Brain microvascular endothelial cell (primary cell): Measurements from ENCODE around the gene COX20.

Experiments
- DNase-seq: peaks from one replicate; pipeline ENCODE4 v3.0.0-alpha.2; 2020
- H3K27ac ChIP-seq: fragments of 250-450 bp; sonication (Bioruptor Pico); 2 replicates; pipeline ENCODE4 v1.5.1; 2020; ENCODE audit warnings: mild to moderate bottlenecking, moderate library complexity
- H3K27me3 ChIP-seq: fragments of 250-450 bp; sonication (Bioruptor Pico); replicated peaks from 2 replicates; pipeline ENCODE4 v1.5.1; 2020; ENCODE audit warnings: mild to moderate bottlenecking
- H3K36me3 ChIP-seq: fragments of 250-450 bp; sonication (Bioruptor Pico); replicated peaks from 2 replicates; pipeline ENCODE4 v1.5.1; 2020; ENCODE audit warnings: mild to moderate bottlenecking
- H3K4me3 ChIP-seq: 2 replicates; pipeline ENCODE4 v1.5.1; 2011; ENCODE audit warnings: low read depth, mild to moderate bottlenecking, control low read depth, low read length, moderate library complexity
- CTCF ChIP-seq: IDR thresholded peaks from 2 replicates; pipeline ENCODE4 v1.5.1; 2011; ENCODE audit warnings: low read depth, mild to moderate bottlenecking, moderate library complexity, low read length, control low read depth, inconsistent platforms; ENCODE audit errors: missing control alignments
- in situ Hi-C: cut with HindIII; loops from 2 replicates; pipeline ENCODE4 v1.10.0; 2017; ENCODE audit warnings: low sequenced_read_pairs, low pct_ligation_motif_present

The COX20 gene

GRCh38 chr1:244837597-244838258 lies 2.3 kb downstream of the COX20 start:
- in situ Hi-C loops = no loop called here
- Histone ChIP-seq H3K36me3 (peaks cover 9% of the 10 kb centered on the region), H3K27ac (no peak overlapping the region), H3K4me3 (no peak overlapping the region), H3K27me3 (no peaks in the 10 kb centered on the region)
- DNase-seq = no peak
- no peak for TF ChIP-seq CTCF

GRCh38 chr1:244839656-244840055 lies 4.2 kb downstream of the COX20 start:
- no peaks in the 10 kb centered on the region for H3K27me3 ChIP-seq
- H3K36me3 ChIP-seq = peaks cover 26% of the 10 kb centered on the region
- in situ Hi-C loops = no loop called here
- TF ChIP-seq CTCF = no peak
- no peak overlapping the region for H3K27ac ChIP-seq
- no peak overlapping the region for H3K4me3 ChIP-seq
- no peak for DNase-seq

GRCh38 chr1:244840219-244840794 lies 4.8 kb downstream of the COX20 start:
- Histone ChIP-seq H3K27ac (no peak overlapping the region), H3K4me3 (no peak overlapping the region), H3K36me3 (peaks cover 33% of the 10 kb centered on the region), H3K27me3 (no peaks in the 10 kb centered on the region)
- DNase-seq = no peak
- no peak for TF ChIP-seq CTCF
- in situ Hi-C loops = no loop called here

- no peak for DNase-seq
- in situ Hi-C loops = no loop called here
- H3K36me3 ChIP-seq = peaks cover 43% of the 10 kb centered on the region
- no peak for TF ChIP-seq CTCF
- H3K27ac ChIP-seq = no peak overlapping the region
- no peaks in the 10 kb centered on the region for H3K27me3 ChIP-seq
- no peak overlapping the region for H3K4me3 ChIP-seq
Observed at GRCh38 chr1:244841273-244841927, 5.9 kb downstream of the COX20 start.

GRCh38 chr1:244843148-244843978 lies 7.9 kb downstream of the COX20 start:
- DNase-seq = no peak
- in situ Hi-C loops = no loop called here
- no peak for TF ChIP-seq CTCF
- H3K4me3 ChIP-seq = no peak overlapping the region
- no peak overlapping the region for H3K27ac ChIP-seq
- peaks cover 56% of the 10 kb centered on the region for H3K36me3 ChIP-seq
- H3K27me3 ChIP-seq = no peaks in the 10 kb centered on the region
